Nephron progenitor cell (in vitro differentiated cells): ENCODE data around the gene HUNK.

Source experiments
- DNase-seq: peaks from one replicate; pipeline ENCODE4 v3.0.0; 2021
- H3K27ac Mint-ChIP-seq: 2 replicates; pipeline ENCODE4 v1.8.0; 2021; ENCODE audit warnings: mild to moderate bottlenecking, moderate library complexity, mixed read lengths
- H3K27me3 Mint-ChIP-seq: 2 replicates; pipeline ENCODE4 v1.8.0; 2021; ENCODE audit warnings: mild to moderate bottlenecking, low read depth, mixed read lengths; ENCODE audit not compliant: poor library complexity
- H3K36me3 Mint-ChIP-seq: 2 replicates; pipeline ENCODE4 v1.8.0; 2021; ENCODE audit warnings: low read depth, mixed read lengths
- H3K4me1 Mint-ChIP-seq: 2 replicates; pipeline ENCODE4 v1.8.0; 2021; ENCODE audit warnings: mixed read lengths
- H3K4me3 Mint-ChIP-seq: 2 replicates; pipeline ENCODE4 v1.8.0; 2021; ENCODE audit warnings: mild to moderate bottlenecking, moderate library complexity, mixed read lengths
- H3K9me3 Mint-ChIP-seq: 2 replicates; pipeline ENCODE4 v1.8.0; 2021; ENCODE audit warnings: mild to moderate bottlenecking, moderate library complexity, mixed read lengths
- TF ChIP-seq, protein P1 (sequence below): fragments of 200-600 bp; sonication (generic); IDR thresholded peaks from 2 replicates; pipeline ENCODE4 v1.5.0; 2021; ENCODE audit warnings: antibody characterized with exemption

The HUNK gene

DNA sequence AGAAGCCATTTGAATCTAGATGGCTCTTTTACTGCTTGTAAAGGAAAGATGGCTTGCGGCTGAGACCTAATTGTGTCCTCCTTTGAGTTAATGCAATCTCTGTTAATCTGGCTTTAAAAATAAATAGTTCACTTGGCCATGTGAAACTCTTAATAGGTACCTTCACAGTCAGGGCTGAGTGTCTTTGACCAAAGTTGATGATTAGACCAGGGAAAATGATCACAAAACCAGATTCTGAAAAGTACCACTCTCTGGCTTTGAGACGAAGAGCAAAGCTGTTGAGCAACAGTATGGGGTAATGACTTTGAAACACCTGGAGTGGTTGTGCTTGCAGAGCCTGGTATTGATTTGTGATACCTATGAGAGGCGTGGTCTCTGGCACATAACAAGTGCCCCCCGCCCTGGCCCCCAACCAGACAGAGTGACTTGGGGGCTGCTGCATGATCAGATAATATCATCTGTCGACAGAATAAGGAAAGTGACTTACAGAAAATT is 4.7 kb downstream of the HUNK start:
- H3K9me3 Mint-ChIP-seq, result peaks cover 8% of the 10 kb centered on the region
- H3K27ac Mint-ChIP-seq, result no peak overlapping the region
- TF ChIP-seq, protein P1, sequence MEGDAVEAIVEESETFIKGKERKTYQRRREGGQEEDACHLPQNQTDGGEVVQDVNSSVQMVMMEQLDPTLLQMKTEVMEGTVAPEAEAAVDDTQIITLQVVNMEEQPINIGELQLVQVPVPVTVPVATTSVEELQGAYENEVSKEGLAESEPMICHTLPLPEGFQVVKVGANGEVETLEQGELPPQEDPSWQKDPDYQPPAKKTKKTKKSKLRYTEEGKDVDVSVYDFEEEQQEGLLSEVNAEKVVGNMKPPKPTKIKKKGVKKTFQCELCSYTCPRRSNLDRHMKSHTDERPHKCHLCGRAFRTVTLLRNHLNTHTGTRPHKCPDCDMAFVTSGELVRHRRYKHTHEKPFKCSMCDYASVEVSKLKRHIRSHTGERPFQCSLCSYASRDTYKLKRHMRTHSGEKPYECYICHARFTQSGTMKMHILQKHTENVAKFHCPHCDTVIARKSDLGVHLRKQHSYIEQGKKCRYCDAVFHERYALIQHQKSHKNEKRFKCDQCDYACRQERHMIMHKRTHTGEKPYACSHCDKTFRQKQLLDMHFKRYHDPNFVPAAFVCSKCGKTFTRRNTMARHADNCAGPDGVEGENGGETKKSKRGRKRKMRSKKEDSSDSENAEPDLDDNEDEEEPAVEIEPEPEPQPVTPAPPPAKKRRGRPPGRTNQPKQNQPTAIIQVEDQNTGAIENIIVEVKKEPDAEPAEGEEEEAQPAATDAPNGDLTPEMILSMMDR, result no peak
- peaks cover 69% of the 10 kb centered on the region for H3K4me1 Mint-ChIP-seq
- H3K4me3 Mint-ChIP-seq, result peak overlapping the region; percentile 23
- H3K36me3 Mint-ChIP-seq, result peaks cover 28% of the 10 kb centered on the region
- DNase-seq, result no peak
- H3K27me3 Mint-ChIP-seq, result peaks cover 5% of the 10 kb centered on the region

DNA sequence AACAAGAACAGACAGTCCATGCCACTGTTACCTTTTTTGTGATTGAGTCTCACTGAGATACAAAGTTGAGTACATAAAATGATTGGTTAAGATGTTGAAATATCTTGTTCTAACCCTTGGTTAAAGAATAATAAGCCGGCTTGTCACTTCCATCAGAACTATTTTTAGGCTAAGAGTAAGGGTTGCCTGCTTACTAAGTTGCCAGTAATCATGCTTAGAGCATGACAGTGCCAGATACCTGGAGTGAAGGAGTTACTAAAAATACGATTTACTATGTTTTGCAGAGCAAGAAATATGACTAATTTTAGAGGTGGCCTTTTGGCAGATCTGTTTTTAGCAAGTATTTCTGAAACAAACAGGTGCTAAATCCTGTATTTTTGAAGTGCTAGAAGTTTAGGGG is 6.0 kb downstream of the HUNK start:
- peaks cover 5% of the 10 kb centered on the region for H3K27me3 Mint-ChIP-seq
- H3K36me3 Mint-ChIP-seq, result peaks cover 41% of the 10 kb centered on the region
- H3K4me3 Mint-ChIP-seq, result no peak overlapping the region
- TF ChIP-seq, protein P1, result no peak
- peaks cover 19% of the 10 kb centered on the region for H3K9me3 Mint-ChIP-seq
- DNase-seq, result no peak
- no peak overlapping the region for H3K27ac Mint-ChIP-seq
- H3K4me1 Mint-ChIP-seq, result peaks cover 69% of the 10 kb centered on the region

DNA sequence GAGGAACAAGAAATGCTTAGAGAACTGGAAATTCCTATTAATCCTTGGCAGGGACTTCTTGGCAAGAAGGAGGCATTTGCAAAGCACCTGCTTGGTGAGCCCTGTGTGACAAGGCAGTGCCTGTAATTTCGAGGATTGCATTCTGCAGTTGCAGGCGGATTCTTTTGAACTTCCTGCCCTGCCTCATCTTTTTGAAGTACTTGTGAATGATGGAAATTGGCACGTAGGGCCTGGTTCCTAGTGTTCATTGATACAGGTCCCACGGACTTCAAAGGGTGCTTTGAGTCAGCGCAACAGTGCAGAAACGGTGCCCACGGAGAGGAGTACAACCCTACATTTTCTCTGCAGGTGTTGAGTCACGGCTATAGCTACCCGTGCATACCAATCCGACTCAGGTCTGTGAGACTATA is 6.4 kb downstream of the HUNK start:
- peaks cover 5% of the 10 kb centered on the region for H3K27me3 Mint-ChIP-seq
- H3K9me3 Mint-ChIP-seq, result peaks cover 21% of the 10 kb centered on the region
- DNase-seq, result no peak
- H3K4me1 Mint-ChIP-seq, result peaks cover 69% of the 10 kb centered on the region
- peak overlapping the region; percentile 2 for H3K4me3 Mint-ChIP-seq
- TF ChIP-seq, protein P1, result no peak
- H3K36me3 Mint-ChIP-seq, result peaks cover 45% of the 10 kb centered on the region
- no peak overlapping the region for H3K27ac Mint-ChIP-seq

DNA sequence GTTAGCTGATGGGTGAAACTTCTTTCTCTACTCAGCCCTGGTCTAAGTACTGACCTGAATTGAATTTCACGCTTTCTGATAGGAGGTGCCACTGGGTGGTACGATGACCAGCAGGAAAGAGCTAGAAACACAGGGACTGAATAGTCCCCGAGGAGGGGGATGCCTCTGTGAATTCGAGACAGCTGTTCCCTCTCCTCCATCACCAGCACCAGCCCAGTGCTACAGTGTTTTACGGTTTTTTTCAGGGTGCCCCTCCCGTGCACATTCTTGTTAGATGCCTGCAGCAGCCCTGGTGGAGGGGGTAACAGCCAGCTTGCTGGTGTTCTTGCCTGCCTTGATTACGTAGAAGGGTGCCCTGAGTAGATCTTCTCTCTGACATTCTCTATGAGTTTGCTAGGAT is 7.1 kb downstream of the HUNK start:
- H3K27me3 Mint-ChIP-seq, result peaks cover 5% of the 10 kb centered on the region
- no peak for DNase-seq
- TF ChIP-seq, protein P1, result no peak
- peaks cover 63% of the 10 kb centered on the region for H3K4me1 Mint-ChIP-seq
- peak overlapping the region; percentile 56 for H3K27ac Mint-ChIP-seq
- peaks cover 49% of the 10 kb centered on the region for H3K36me3 Mint-ChIP-seq
- H3K9me3 Mint-ChIP-seq, result peaks cover 23% of the 10 kb centered on the region
- H3K4me3 Mint-ChIP-seq, result no peak overlapping the region

DNA sequence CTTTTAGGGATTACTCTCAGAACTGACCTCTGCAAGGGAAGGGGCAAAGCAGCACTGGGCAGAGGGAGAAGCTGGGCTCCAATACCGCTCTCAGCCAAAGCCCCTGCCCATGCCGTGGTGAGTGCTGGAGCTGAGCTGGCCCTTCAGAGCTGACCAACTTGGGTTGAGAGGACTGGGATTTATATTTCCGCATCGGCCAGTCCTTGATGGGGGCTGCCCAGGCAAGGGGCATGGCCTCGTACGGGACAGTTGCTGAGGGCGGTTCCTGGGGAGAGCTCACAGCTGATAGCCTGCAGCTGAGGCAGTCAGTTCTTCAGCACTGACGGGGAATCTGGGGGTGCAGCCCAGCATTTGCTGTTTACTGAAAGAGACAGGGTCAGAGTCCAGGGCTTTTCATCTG is 8.0 kb downstream of the HUNK start:
- H3K36me3 Mint-ChIP-seq, result peaks cover 58% of the 10 kb centered on the region
- H3K9me3 Mint-ChIP-seq, result peaks cover 30% of the 10 kb centered on the region
- peaks cover 5% of the 10 kb centered on the region for H3K27me3 Mint-ChIP-seq
- H3K4me3 Mint-ChIP-seq, result no peak overlapping the region
- DNase-seq, result no peak
- H3K27ac Mint-ChIP-seq, result peak overlapping the region; percentile 56
- peaks cover 54% of the 10 kb centered on the region for H3K4me1 Mint-ChIP-seq
- TF ChIP-seq, protein P1, result no peak

DNA sequence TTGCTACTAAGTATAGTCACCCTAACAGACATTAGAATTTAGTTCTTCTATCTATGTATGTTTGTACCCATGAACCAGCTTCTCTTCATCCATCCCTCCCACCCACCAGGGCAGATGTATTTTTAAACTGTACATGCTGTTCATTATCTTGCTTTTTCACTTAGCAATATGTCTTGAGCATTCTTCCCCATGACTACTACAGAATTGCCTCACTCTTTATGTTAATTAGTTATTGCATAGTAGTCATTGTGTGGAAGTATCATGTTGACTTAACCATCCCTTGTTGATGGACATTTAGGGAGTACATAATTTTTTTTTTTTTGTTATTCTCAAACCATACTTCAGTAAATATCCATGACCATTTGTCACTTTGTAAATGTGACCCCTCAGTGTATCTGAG is 9.9 kb downstream of the HUNK start:
- H3K36me3 Mint-ChIP-seq, result peaks cover 72% of the 10 kb centered on the region
- peaks cover 5% of the 10 kb centered on the region for H3K27me3 Mint-ChIP-seq
- TF ChIP-seq, protein P1, result no peak
- peaks cover 45% of the 10 kb centered on the region for H3K4me1 Mint-ChIP-seq
- peaks cover 31% of the 10 kb centered on the region for H3K9me3 Mint-ChIP-seq
- no peak overlapping the region for H3K4me3 Mint-ChIP-seq
- DNase-seq, result no peak
- no peak overlapping the region for H3K27ac Mint-ChIP-seq
